ENCODE data around the gene CALD1. TPM values are rescaled to one million over a fixed set of nuclear protein-coding genes. Genes with fewer than 3 reads are reported as not detected.

Gene CALD1
- 32.6 and 39.9 TPM in 2 replicates for total RNA-seq (2014; rRNA removed; shearing (Covaris generic))
- polyA plus RNA-seq (2014; cell fraction: nucleus; rRNA removed), result 33.0 and 46.3 TPM in 2 replicates

GRCh38 chr7:134778941-134779740, at the start of gene CALD1:
Gene CALD1, plus strand, starts transcription at chr7:134779634. Its CDS starts 88,100 bp downstream, at chr7:134867734.
- peak; percentile 8 for DNase-seq (ENCODE audit: extremely low read depth, low read depth)

GRCh38 chr7:134729895-134730294, 49.5 kb upstream of the CALD1 start:
- no peak for DNase-seq (ENCODE audit: extremely low read depth, low read depth)

DNA sequence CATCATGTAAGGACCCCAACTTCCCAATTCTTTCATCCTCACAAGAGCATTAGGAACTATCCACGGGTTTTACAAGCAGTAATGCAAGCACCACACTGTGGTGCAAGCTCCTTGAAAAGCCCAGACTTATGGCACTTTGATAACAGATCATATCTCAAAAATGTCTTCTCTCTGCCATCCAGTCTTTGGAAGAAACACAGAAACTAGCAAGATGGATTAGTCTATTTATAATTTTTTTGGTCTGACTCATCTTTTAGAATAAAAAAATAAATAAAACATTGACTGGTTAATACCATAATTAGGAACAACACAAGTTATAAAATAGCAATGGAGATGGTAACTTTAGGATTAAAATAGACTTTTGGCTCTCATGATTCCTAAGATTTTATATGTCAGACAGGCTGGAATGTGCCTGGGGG, 49.0 kb upstream of the CALD1 start:
- no peak for DNase-seq (ENCODE audit: extremely low read depth, low read depth)

GRCh38 chr7:134731616-134732015, 47.8 kb upstream of the CALD1 start:
- DNase-seq (ENCODE audit: extremely low read depth, low read depth), result no peak

DNA sequence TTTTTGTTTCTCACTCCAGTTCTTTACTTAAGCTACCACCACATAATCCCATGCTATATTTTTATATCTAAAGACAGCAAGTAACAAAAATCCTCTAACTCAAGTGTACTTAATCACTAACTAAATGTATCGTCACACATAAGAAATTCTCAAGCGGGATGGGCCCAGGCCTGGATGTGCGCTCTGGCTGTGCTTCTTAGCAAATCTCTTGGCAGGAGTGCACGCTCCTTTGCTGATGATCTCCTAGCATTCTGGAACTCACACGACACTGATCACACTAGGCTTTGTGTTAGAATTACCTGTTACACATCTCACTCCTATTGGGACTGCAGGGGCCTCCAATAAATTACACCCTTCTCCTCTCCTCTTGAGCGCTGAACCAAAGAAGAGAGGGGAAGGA, 46.7 kb upstream of the CALD1 start:
- DNase-seq (ENCODE audit: extremely low read depth, low read depth), result no peak

DNA sequence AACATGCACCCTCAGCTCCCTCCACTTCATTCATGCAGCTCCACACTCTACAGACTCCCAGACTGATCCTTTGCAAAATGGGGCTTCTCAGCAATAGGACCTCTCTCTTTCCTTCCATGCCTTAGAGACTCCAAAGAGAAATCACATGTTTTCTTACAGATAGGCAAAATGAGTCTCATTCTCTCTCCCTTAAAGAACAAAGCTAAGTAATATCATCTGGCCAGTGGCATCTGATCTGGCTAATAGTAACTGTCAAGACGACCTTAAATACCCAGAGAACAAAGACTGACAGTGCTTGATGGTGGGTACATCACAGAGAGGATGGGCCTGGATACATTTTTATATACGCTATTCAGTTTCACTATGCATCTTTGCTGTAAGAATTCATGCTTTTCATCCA, 43.1 kb upstream of the CALD1 start:
- DNase-seq (ENCODE audit: extremely low read depth, low read depth), result no peak

- DNase-seq (ENCODE audit: extremely low read depth, low read depth), result no peak
Observed at GRCh38 chr7:134737566-134738345, 41.7 kb upstream of the CALD1 start.

DNA sequence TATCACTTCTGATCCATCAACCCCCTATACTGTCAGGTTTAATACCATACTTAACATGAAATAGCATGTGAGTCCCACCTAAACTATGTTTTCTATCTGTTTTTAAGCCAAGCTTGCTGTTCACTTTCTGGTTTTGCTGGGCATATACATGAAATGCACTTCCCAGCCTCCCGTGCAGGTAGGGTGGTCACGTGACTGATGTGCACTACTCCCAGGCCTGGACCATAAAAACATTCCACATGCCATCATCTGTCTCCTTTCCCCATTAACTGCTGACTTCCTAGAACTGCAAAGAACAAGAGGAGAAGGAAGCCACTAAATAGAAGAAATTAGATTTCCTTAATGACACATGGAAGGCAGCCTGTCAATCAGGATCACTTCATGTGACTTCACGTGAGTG, 40.1 kb upstream of the CALD1 start:
- DNase-seq (ENCODE audit: extremely low read depth, low read depth), result no peak

- DNase-seq (ENCODE audit: extremely low read depth, low read depth), result no peak
Observed at GRCh38 chr7:134740376-134740775, 39.1 kb upstream of the CALD1 start.

- DNase-seq (ENCODE audit: extremely low read depth, low read depth), result no peak
Observed at GRCh38 chr7:134741907-134742635, 37.4 kb upstream of the CALD1 start.

DNA sequence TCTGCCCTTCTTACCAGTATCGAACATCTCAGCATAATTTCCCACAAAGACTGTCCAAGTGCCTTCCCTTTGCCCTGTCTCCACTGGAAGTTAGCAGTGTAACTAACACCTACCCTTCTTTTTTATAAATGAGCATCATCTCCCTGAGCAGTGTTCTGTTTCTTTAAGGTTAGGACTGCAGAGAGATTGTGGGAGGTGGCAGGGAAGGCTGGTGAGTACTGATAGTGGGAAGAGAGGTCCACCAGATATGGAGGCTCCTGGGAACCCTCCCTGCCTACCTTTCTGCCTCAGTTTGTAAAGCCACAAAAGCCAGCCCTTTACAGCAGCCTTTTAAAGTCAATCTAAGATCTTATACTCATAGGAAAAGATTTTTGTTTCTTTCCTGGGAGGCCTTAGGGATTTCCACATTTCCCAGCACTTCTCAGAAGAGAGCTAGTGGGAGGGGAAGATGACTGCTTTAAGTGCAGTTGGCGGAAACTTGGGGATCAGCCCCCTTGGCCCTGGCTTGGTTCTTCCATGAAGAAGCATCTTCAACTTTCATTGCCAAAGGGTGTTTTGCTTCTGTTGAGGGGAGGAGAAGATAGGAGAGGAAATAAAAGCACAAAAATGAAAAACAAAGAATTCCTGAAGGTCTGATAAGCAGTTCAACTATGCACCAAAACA, 36.6 kb upstream of the CALD1 start:
- DNase-seq (ENCODE audit: extremely low read depth, low read depth), result no peak

DNA sequence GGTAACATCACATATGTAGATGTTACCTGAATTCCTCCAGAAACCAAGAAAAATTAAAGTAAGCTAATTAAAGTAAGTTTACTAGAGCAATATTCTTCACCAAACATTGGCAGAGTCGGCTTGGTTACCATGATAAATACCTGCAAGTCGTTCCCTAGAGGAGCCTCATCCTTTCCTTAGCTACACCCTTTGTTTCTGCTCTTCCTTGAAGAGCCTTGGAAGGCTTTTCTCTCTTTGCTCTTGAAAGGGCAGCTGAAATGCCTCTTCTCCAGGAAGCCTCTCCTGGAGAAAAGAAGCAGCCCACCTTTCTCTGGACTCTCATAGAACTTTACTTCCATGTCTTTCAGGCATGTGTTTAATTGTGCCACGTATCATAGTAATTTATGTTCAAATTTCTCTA, 34.9 kb upstream of the CALD1 start:
- no peak for DNase-seq (ENCODE audit: extremely low read depth, low read depth)

DNA sequence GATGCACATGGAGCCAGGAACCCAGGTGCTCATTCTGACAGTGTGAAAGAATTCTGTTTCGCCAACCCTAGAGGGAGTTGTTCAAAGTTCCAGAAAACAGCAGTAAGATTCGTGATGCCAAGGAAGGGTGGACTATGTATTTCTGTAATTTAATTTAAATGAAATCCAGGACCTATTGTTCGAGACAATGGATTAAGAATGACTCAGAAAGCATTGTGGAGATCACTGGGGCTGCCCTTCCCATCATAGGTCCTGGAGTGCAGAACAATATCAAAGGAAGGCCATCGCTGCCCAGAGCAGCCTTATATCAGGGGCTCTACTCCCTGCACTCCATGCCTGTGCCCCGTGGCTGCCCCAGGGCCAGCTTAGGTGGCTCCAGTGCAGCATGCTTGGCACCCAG, 32.1 kb upstream of the CALD1 start:
- DNase-seq (ENCODE audit: extremely low read depth, low read depth), result no peak

- DNase-seq (ENCODE audit: extremely low read depth, low read depth), result peak; percentile 38
Observed at GRCh38 chr7:134750083-134751062, 29.1 kb upstream of the CALD1 start.

DNA sequence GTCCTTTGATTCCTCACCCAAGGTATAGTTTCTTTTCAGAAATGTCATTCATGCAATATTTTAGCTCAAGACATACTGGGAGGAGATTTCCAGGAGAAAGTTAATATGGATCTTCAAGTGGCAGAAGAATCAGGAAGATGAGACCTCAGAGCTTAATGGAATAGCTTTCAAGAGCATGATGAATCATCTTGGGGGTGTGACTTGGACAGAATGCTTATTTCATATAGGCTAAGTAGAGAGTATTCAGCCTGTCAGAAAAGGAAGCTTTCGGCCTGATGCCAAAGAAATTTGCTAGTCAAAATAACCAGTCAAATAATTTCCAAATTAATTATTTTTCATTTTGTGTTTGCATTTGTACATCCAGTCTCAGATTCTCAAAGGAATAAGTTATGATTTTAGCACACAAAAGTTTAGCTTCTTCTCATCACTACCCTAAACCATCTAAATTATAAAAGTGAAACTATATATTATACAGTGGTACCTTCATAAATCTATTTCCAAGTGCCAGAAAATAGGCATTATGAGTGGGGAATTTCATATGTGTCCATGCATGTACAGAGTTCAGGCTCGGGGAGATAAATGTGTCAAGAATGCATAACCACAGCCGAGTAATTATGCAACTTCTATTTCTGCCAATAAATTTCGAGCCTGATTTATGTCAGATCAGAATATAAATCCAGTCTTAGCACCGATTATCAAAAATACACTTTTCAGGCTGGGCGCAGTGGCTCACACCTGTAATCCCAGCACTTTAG, 27.3 kb upstream of the CALD1 start:
- DNase-seq (ENCODE audit: extremely low read depth, low read depth), result no peak

DNA sequence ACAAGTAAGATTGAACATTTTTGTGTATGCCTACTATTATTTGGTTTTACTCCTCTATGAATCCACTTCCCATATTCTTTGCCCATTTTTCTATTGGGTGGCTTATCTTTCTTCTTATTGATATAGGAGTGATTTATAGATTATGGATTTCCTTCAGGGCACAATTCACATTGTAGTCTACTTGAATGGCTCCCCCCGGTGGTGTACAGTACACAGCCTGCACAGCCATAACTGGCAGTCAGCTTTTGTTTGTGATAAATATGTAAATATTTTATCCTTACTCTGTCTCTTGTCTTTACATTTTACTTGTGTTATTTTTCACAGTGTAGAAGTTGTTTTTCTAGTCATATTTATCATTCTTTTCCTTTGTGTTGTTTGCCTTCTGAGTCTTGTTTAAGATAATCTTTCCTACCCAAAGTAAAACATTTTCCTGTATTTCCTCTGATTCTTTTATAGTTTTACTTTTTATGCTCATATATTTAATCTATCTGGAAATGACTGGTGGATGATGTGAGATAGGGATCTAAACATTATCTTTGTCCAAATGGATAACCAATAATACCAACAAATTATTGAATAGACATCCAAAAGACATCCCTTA, 23.9 kb upstream of the CALD1 start:
- DNase-seq (ENCODE audit: extremely low read depth, low read depth), result no peak

- DNase-seq (ENCODE audit: extremely low read depth, low read depth), result no peak
Observed at GRCh38 chr7:134757938-134758337, 21.5 kb upstream of the CALD1 start.

GRCh38 chr7:134758981-134759380, 20.5 kb upstream of the CALD1 start:
- DNase-seq (ENCODE audit: extremely low read depth, low read depth), result no peak

Data from NCI-H460 (cell line).